GM12878 (cell line): Measurements from ENCODE around the gene CHD1L. TPM values are rescaled to one million over a fixed set of nuclear protein-coding genes. Genes with fewer than 3 reads are reported as not detected.

Experiments used
- ATAC-seq: fragments of 200-7000 bp; cut with Tn5 transposase; 3 replicates; pipeline ENCODE4 v1.9.1; 2020; ENCODE audit warnings: mild to moderate bottlenecking, moderate library complexity
- BruUV-seq: library from RNA; stranded (reverse); fragments of 400-500 nt; replicated peaks from 2 replicates; lab custom pipeline; 2021; lab: Mats Ljungman, UMichigan
- CTCF ChIA-PET: fragments of 300-600 bp; sonication (Branson Sonifier 250); formaldehyde crosslinking; extraction: SDS; loops from one replicate; lab custom pipeline; 2021; ENCODE audit warnings: inconsistent platforms; lab: Yijun Ruan, JAX
- POLR2A ChIA-PET: fragments of 350-600 bp; formaldehyde crosslinking; extraction: SDS; loops from one replicate; lab custom pipeline; 2021; ENCODE audit warnings: inconsistent platforms; lab: Charles Lee
- RAD21 ChIA-PET: fragments of 300-600 bp; sonication (Branson Sonifier 250); formaldehyde crosslinking; loops from one replicate; lab custom pipeline; 2023; ENCODE audit warnings: antibody characterized with exemption; ENCODE audit not compliant: unreplicated experiment; lab: Charles Lee
- SMC1A ChIA-PET: fragments of 300-600 bp; sonication (Branson Sonifier 250); formaldehyde crosslinking; loops from one replicate; lab custom pipeline; 2023; ENCODE audit not compliant: unreplicated experiment, uncharacterized antibody; lab: Charles Lee
- DNase-seq: peaks from one replicate; pipeline ENCODE4 v3.0.0-alpha.2; 2011; ENCODE audit warnings: low read depth, low spot score
- FAIRE-seq: peaks from 3 replicates; lab custom pipeline; 2011; peaks lifted over from hg19 to GRCh38; lab: Jason Lieb, UNC
- H2AFZ ChIP-seq: 2 replicates; pipeline ENCODE4 v1.6.0; 2011; ENCODE audit warnings: low read depth, low read length, control low read depth; ENCODE audit not compliant: control insufficient read depth
- H3K27ac ChIP-seq: 2 replicates; pipeline ENCODE4 v1.5.1; 2011; ENCODE audit warnings: control low read depth; ENCODE audit not compliant: control insufficient read depth, insufficient read depth
- H3K27me3 ChIP-seq, 2 experiments: replicated peaks in 1 of 2; 2 replicates each; pipeline versions ENCODE4 v1.6.0 to v1.6.1; 2011; ENCODE audit warnings: low read length in 1 of 2; ENCODE audit not compliant: control insufficient read depth in 2 of 2, insufficient read depth in 2 of 2
- H3K36me3 ChIP-seq, 2 experiments: 2 replicates each; pipeline ENCODE4 v1.5.1; 2011; ENCODE audit warnings: low read length in 1 of 2; ENCODE audit not compliant: control insufficient read depth in 2 of 2, insufficient read depth in 2 of 2
- H3K4me1 ChIP-seq: 2 replicates; pipeline ENCODE4 v1.6.1; 2011; ENCODE audit warnings: mild to moderate bottlenecking, low read length, moderate library complexity, mixed read lengths; ENCODE audit not compliant: control insufficient read depth, insufficient read depth
- H3K4me2 ChIP-seq: 2 replicates; pipeline ENCODE4 v1.6.0; 2011; ENCODE audit warnings: control low read depth; ENCODE audit not compliant: control insufficient read depth, insufficient read depth
- H3K4me3 ChIP-seq: fragments of 200-600 bp; sonication (generic); 2 replicates; pipeline ENCODE4 v1.5.1; 2016
- H3K79me2 ChIP-seq: 2 replicates; pipeline ENCODE4 v1.6.0; 2011; ENCODE audit warnings: low read length; ENCODE audit not compliant: control insufficient read depth, insufficient read depth
- H3K9ac ChIP-seq: 2 replicates; pipeline ENCODE4 v1.8.0; 2011; ENCODE audit warnings: low read length, control low read depth, mixed read lengths; ENCODE audit not compliant: control insufficient read depth, insufficient read depth
- H3K9me3 ChIP-seq: replicated peaks from 3 replicates; pipeline ENCODE4 v1.5.1; 2011; ENCODE audit warnings: mild to moderate bottlenecking, low read length; ENCODE audit not compliant: control insufficient read depth, insufficient read depth
- H4K20me1 ChIP-seq: 2 replicates; pipeline ENCODE4 v1.6.0; 2011; ENCODE audit not compliant: control insufficient read depth, insufficient read depth
- CHD1 ChIP-seq: IDR thresholded peaks from 2 replicates; pipeline ENCODE4 v1.6.1; 2012; ENCODE audit warnings: low read depth, low read length, improper control_type of control experiment
- CREM ChIP-seq: IDR thresholded peaks from 2 replicates; pipeline ENCODE4 v1.6.1; 2014; ENCODE audit warnings: antibody characterized with exemption, low read depth
- IRF3 ChIP-seq: fragments of 450-650 bp; IDR thresholded peaks from 2 replicates; pipeline ENCODE4 v1.6.1; 2014; ENCODE audit warnings: mild to moderate bottlenecking
- KAT2A ChIP-seq: conservative IDR thresholded peaks from 2 replicates; pipeline ENCODE4 v1.6.1; 2011; ENCODE audit warnings: low read depth, low read length; ENCODE audit not compliant: control insufficient read depth
- NBN ChIP-seq: fragments of 450-650 bp; IDR thresholded peaks from 2 replicates; pipeline ENCODE4 v1.6.1; 2016
- NKRF ChIP-seq: fragments of 450-650 bp; conservative IDR thresholded peaks from 2 replicates; pipeline ENCODE4 v1.6.1; 2017; ENCODE audit warnings: mild to moderate bottlenecking, moderate library complexity
- PBX3 ChIP-seq: IDR thresholded peaks from 2 replicates; pipeline ENCODE4 v1.6.1; 2011; ENCODE audit warnings: mild to moderate bottlenecking, low read depth, low read length, moderate library complexity; ENCODE audit not compliant: insufficient replicate concordance
- RAD21 ChIP-seq: IDR thresholded peaks from 2 replicates; pipeline ENCODE4 v1.6.1; 2011; ENCODE audit warnings: mild to moderate bottlenecking, low read depth, low read length, moderate library complexity; ENCODE audit not compliant: insufficient read depth
- SMC3 ChIP-seq: IDR thresholded peaks from 2 replicates; pipeline ENCODE4 v1.6.1; 2011; ENCODE audit warnings: low read length, improper control_type of control experiment, borderline replicate concordance
- SP1 ChIP-seq: IDR thresholded peaks from one replicate; pipeline ENCODE4 v1.6.1; 2011; ENCODE audit warnings: low read depth, low read length
- SREBF1 ChIP-seq: IDR thresholded peaks from 2 replicates; pipeline ENCODE4 v1.6.1; 2012; ENCODE audit warnings: mild to moderate bottlenecking, low read length
- SREBF2 ChIP-seq: IDR thresholded peaks from 2 replicates; pipeline ENCODE4 v1.6.1; 2012; ENCODE audit warnings: mild to moderate bottlenecking, low read length
- TARDBP ChIP-seq: IDR thresholded peaks from 2 replicates; pipeline ENCODE4 v1.6.1; 2016; ENCODE audit warnings: borderline replicate concordance
- TCF3 ChIP-seq: IDR thresholded peaks from 2 replicates; pipeline ENCODE4 v1.6.1; 2012; ENCODE audit warnings: low read depth, mild to moderate bottlenecking, low read length, borderline replicate concordance; ENCODE audit not compliant: insufficient read depth
- ZBTB11 ChIP-seq: fragments of 450-650 bp; formaldehyde crosslinking; IDR thresholded peaks from 2 replicates; pipeline ENCODE4 v1.5.0; 2022; ENCODE audit warnings: mild to moderate bottlenecking, missing genetic modification characterization
- WGBS: methylation state at CpG from one replicate; pipeline ENCODE4 v1.1.6; 2016; ENCODE audit warnings: low lambda C conversion rate; ENCODE audit not compliant: insufficient replicate concordance, insufficient coverage; ENCODE audit errors: missing lambda C conversion rate; 5-methylcytosine and 5-hydroxymethylcytosine counted together
- in situ Hi-C: fragments of 300-500 bp; cut with MboI; formaldehyde crosslinking; loops from 9 replicates; pipeline ENCODE4 v1.14.3; 2018; ENCODE audit warnings: mixed read lengths
- intact Hi-C: fragments of 100-400 bp; cut with micrococcal nuclease; formaldehyde crosslinking; loops from one replicate; pipeline ENCODE4 v1.14.2; 2022; ENCODE audit not compliant: unreplicated experiment
- polyA plus RNA-seq, 11 experiments: library from polyadenylated mRNA; depleted of rRNA in 4 of 11; unstranded in 6 of 11; stranded (reverse) in 5 of 11; fragments of >200 nt; fragmentation: Nextera tagmentation in 4 of 11; fragmentation: Illumina TruSeq in 1 of 11; extraction: Ambion mirVana in 4 of 11; extraction: Trizol in 1 of 11; gene quantifications; 1 replicate in 1 of 11; 2 replicates in 10 of 11; pipeline versions ENCODE4 v1.2.1 to v1.2.3, GENCODE V29; 2011 to 2016; ENCODE audit warnings: inconsistent platforms in 2 of 11, missing spikeins in 2 of 11, low read depth in 1 of 11
- total RNA-seq, 4 experiments: library from RNA; depleted of rRNA in 3 of 4; stranded (reverse); fragments of >200 nt in 3 of 4; fragmentation: Illumina TruSeq in 1 of 4; extraction: Trizol in 1 of 4; gene quantifications; 2 replicates each; pipeline versions ENCODE4 v1.2.1 to v1.2.3, GENCODE V29; 2013 to 2021

Gene CHD1L
- total and polyA plus RNA-seq, 10 of the 15 experiments (the other 5 are each of a cell fraction or from before 2014, with no cell fraction given) = 21.2 to 54.2 (median 44.5) TPM

DNA sequence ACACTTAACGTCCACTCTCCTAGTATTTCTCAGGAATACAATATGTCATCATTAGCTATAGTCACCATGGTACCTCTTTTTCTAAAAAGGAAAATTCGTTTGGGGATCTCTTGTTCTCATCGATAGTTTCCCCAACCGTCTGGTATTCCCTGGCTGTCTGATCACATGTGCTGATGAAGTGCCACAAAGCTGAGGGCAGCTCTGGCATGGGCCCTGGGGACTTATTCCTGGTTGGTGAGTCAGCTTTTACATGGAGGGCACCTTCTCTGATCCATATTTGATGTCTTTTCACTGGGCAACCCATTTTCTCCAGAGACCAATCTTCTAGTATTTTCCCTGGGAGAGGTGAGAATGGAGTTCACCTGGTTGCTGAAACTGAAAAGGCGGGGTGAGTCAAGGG is 39.5 kb downstream of the CHD1L start (continued):
- TF ChIP-seq RAD21 = no peak
- TF ChIP-seq IRF3 = no peak
- TF ChIP-seq KAT2A = no peak
- TF ChIP-seq NKRF = no peak
- TF ChIP-seq CHD1 = no peak
- no peak for TF ChIP-seq TARDBP

DNA sequence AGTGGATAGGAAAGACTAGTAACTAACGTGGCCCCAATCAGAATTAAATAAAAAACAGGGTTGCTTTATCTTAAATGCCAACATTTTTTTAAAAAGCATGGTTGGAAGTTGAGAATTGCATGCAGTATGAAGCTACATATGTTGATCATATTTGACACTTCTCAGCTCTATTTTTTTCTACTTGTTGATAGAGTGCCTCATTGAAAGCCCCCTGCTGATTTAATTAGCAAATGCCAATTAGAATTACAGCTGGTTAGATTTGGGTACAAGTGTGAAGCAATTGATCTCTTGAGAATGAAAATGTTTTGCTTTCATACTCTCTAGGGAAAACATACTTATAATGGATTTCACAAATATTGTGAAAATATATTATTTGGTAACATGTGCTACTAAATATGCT is 40.5 kb downstream of the CHD1L start:
- H3K79me2 ChIP-seq = no peaks in the 10 kb centered on the region
- no TSS peak for BruUV-seq
- no peak overlapping the region for H3K4me3 ChIP-seq
- H3K9me3 ChIP-seq = no peaks in the 10 kb centered on the region
- no peak overlapping the region for H3K9ac ChIP-seq
- no peaks in the 10 kb centered on the region for H4K20me1 ChIP-seq
- RAD21 ChIA-PET = no interaction called here
- intact Hi-C loops = no loop called here
- SMC1A ChIA-PET = interaction anchor here (1.7 kb wide), 1 partner anchor 9 kb away, joined by 5 read pairs; no protein-coding TSS in a partner anchor
- 100% methylated on average over 1 of the region's 1 CpG for WGBS
- H2AFZ ChIP-seq = no peak overlapping the region
- H3K36me3 ChIP-seq = peaks cover 9 to 22% of the 10 kb centered on the region in 2 experiments
- CTCF ChIA-PET = interaction anchor here (1.0 kb wide), 1 partner anchor 9 kb away, joined by 4 read pairs; no protein-coding TSS in a partner anchor
- in situ Hi-C loops = no loop called here
- no peak for ATAC-seq
- H3K27me3 ChIP-seq = no peaks in the 10 kb centered on the region
- H3K4me2 ChIP-seq = no peak overlapping the region
- H3K27ac ChIP-seq = no peak overlapping the region
- no peak for FAIRE-seq
- DNase-seq = no peak
- POLR2A ChIA-PET = interaction anchor here (0.5 kb wide), 1 partner anchor 31 kb away, joined by 3 read pairs; no protein-coding TSS in a partner anchor
- H3K4me1 ChIP-seq = no peaks in the 10 kb centered on the region
- no peak for TF ChIP-seq ZBTB11 (CRISPR knock-in tag)
- TF ChIP-seq IRF3 = no peak
- no peak for TF ChIP-seq SREBF2
- TF ChIP-seq NBN = no peak
- no peak for TF ChIP-seq SMC3
- no peak for TF ChIP-seq PBX3
- TF ChIP-seq CREM = no peak
- no peak for TF ChIP-seq SREBF1
- no peak for TF ChIP-seq SP1
- no peak for TF ChIP-seq TCF3
